Measurements from ENCODE around the gene TAC3.

TAC3 gene

GRCh38 chr12:56995201-56995929 lies 21.0 kb downstream of the TAC3 start:
- no peak for DNase-seq
- Histone ChIP-seq H3K4me3 (ENCODE audit: low read depth, low read length) (no peak overlapping the region), H3K9me3 (no peaks in the 10 kb centered on the region), H3K36me3 (peaks cover 6% of the 10 kb centered on the region), H3K27me3 (no peaks in the 10 kb centered on the region), H3K4me1 (no peaks in the 10 kb centered on the region)
- no peak for TF ChIP-seq CTCF (IDR thresholded peaks at IDR 0.05; ENCODE audit: low read depth, low read length)

- Histone ChIP-seq H3K27me3 (no peaks in the 10 kb centered on the region), H3K4me3 (ENCODE audit: low read depth, low read length) (no peak overlapping the region), H3K36me3 (peaks cover 4% of the 10 kb centered on the region; the same call in 1 of the 2 replicates), H3K4me1 (no peaks in the 10 kb centered on the region), H3K9me3 (no peaks in the 10 kb centered on the region)
- TF ChIP-seq CTCF (IDR thresholded peaks at IDR 0.05; ENCODE audit: low read depth, low read length), result no peak
- DNase-seq, result no peak
Measured at GRCh38 chr12:56994231-56994746, 22.0 kb downstream of the TAC3 start.

- no peak overlapping the region for H3K4me3 ChIP-seq (ENCODE audit: low read depth, low read length)
- DNase-seq, result no peak
- no peaks in the 10 kb centered on the region for H3K9me3 ChIP-seq
- no peaks in the 10 kb centered on the region for H3K4me1 ChIP-seq
- H3K36me3 ChIP-seq, result peaks cover 4% of the 10 kb centered on the region; the same call in 1 of the 2 replicates
- TF ChIP-seq CTCF (IDR thresholded peaks at IDR 0.05; ENCODE audit: low read depth, low read length), result no peak
- 0 out of 2 replicates have a peak, but pooled peaks cover 6% of the 10 kb centered on the region for H3K27me3 ChIP-seq
Measured at GRCh38 chr12:56993346-56993745, 23.0 kb downstream of the TAC3 start.

- no peak for DNase-seq
- H3K4me3 ChIP-seq (ENCODE audit: low read depth, low read length), result no peak overlapping the region
Measured at GRCh38 chr12:56991319-56992246, 24.7 kb downstream of the TAC3 start.

GRCh38 chr12:56990648-56991318 lies 25.5 kb downstream of the TAC3 start:
- DNase-seq, result no peak
- H3K4me1 ChIP-seq, result no peaks in the 10 kb centered on the region
- no peak for TF ChIP-seq CTCF (IDR thresholded peaks at IDR 0.05; ENCODE audit: low read depth, low read length)
- no peaks in the 10 kb centered on the region for H3K36me3 ChIP-seq
- H3K9me3 ChIP-seq, result no peaks in the 10 kb centered on the region
- 0 out of 2 replicates have a peak, but pooled peaks cover 8% of the 10 kb centered on the region for H3K27me3 ChIP-seq
- H3K4me3 ChIP-seq (ENCODE audit: low read depth, low read length), result no peak overlapping the region

More at GRCh38 chr12:56991319-56992246, 24.7 kb downstream of the TAC3 start:
- H3K27me3 ChIP-seq, result 0 out of 2 replicates have a peak, but pooled peaks cover 8% of the 10 kb centered on the region
- TF ChIP-seq CTCF (IDR thresholded peaks at IDR 0.05; ENCODE audit: low read depth, low read length), result no peak
- no peaks in the 10 kb centered on the region for H3K4me1 ChIP-seq
- H3K36me3 ChIP-seq, result no peaks in the 10 kb centered on the region
- H3K9me3 ChIP-seq, result no peaks in the 10 kb centered on the region
